Pancreas (tissue), 10 donors: ENCODE data around the gene NFXL1. TPM values are rescaled to one million over a fixed set of nuclear protein-coding genes. Genes with fewer than 3 reads are reported as not detected.

Experiments used
- ATAC-seq, 4 donors: fragments of 200-7000 bp; cut with Tn5 transposase; one replicate each; pipeline versions ENCODE4 v1.8.0 to v1.9.1; 2020; ENCODE audit warnings: mild to moderate bottlenecking in 4 of 4, moderate library complexity in 4 of 4
- DNase-seq, 6 donors: peaks; one replicate each; pipeline ENCODE4 v3.0.0-alpha.2; 2020
- FAIRE-seq: peaks from 2 replicates; lab custom pipeline; 2012; peaks lifted over from hg19 to GRCh38; lab: Jason Lieb, UNC
- H3K27ac ChIP-seq, 4 donors: fragments of 200-600 bp; sonication (generic); 1 replicate in 3 of 4; 2 replicates in 1 of 4; pipeline versions ENCODE4 v1.5.0 to v1.8.0; 2020
- H3K27me3 ChIP-seq, 4 donors: fragments of 200-600 bp; one replicate each; pipeline ENCODE4 v1.8.0; 2021
- H3K36me3 ChIP-seq, 3 donors: fragments of 200-600 bp; sonication (generic) in 1 of 3; one replicate each; pipeline versions ENCODE4 v1.5.0 to v1.8.0; 2020 to 2021
- H3K4me1 ChIP-seq, 3 donors: fragments of 200-600 bp; one replicate each; pipeline ENCODE4 v1.8.0; 2021
- H3K4me3 ChIP-seq, 4 donors: fragments of 200-600 bp; sonication (generic) in 2 of 4; one replicate each; pipeline versions ENCODE4 v1.5.0 to v1.8.0; 2020 to 2021
- H3K9me3 ChIP-seq, 4 donors: fragments of 200-600 bp; one replicate each; pipeline ENCODE4 v1.8.0; 2021
- CTCF ChIP-seq, 4 donors: fragments of 200-600 bp; sonication (generic) in 3 of 4; IDR thresholded peaks; one replicate each; pipeline versions ENCODE4 v1.5.0 to v1.8.0; 2021; ENCODE audit warnings: antibody characterized with exemption in 4 of 4
- WGBS, 2 donors: extraction: QIAGEN DNeasy Blood & Tissue Kit; methylation state at CpG; one replicate each; pipeline ENCODE4 v1.1.7; 2013; 5-methylcytosine and 5-hydroxymethylcytosine counted together
- intact Hi-C, 3 donors: fragments of 100-400 bp; cut with DNase I; formaldehyde crosslinking; loops; one replicate each; pipeline versions ENCODE4 v1.11.1 to v1.14.2; 2022
- polyA plus RNA-seq, 2 donors: library from polyadenylated mRNA; stranded (reverse); fragments of 200-250 nt; gene quantifications; one replicate each; pipeline ENCODE4 v1.2.3, GENCODE V29; 2013
- total RNA-seq, 6 donors: library from RNA; stranded (reverse); fragmentation: NEBNext Ultra II Directional in 4 of 6; extraction: Animal tissue kit (Norgen Biotek cat#: 25700) in 4 of 6; gene quantifications; one replicate each; pipeline versions ENCODE4 v1.2.1 to v1.2.4, GENCODE V29; 2021 to 2023
- donor health status: healthy with polysubstance abuse.
- donor health status: DM: no; HTN: no; CAD: no; lungs with moderate emphysema.
- donor health status: DM: no; HTN: no; CAD: no.
- donor health status: control.
- donor health status: control.
- donor health status: Bipolar disorder and iron deficiency.
- donor health status: DM: yes; HTN: yes; CAD: no.
- donor health status: DM: no; HTN: no; CAD: no.
- donor health status: DM: no; HTN: no; CAD: no.
- donor health status: DM: yes; HTN: yes; CAD: no.

Gene NFXL1
- total and polyA plus RNA-seq, 8 donors, result 7.5 to 11.5 (median 9.7) TPM

- peaks cover 0 to under 1% (median 0%) of the 10 kb centered on the region in 4 donors for H3K27me3 ChIP-seq
- no peak for TF ChIP-seq CTCF (IDR thresholded peaks at IDR 0.05)
- H3K4me3 ChIP-seq, result peak within 1 kb of the TSS; percentile 14 to 58 (median 45)
- FAIRE-seq (no peak), DNase-seq (no peak), ATAC-seq (no peak)
- H3K27ac ChIP-seq, result no peak within 1 kb of the TSS
- 5 to 6% methylated on average over 16 of the region's 16 CpGs for WGBS, 2 donors
- intact Hi-C loops, result loop anchor here in 2 of 3 donors (10.0 kb wide), 3 partner anchors 133 to 163 kb away; no protein-coding TSS in a partner anchor
- no peaks in the 10 kb centered on the region for H3K36me3 ChIP-seq
- peaks cover 0 to 7% (median 5%) of the 10 kb centered on the region in 3 donors for H3K4me1 ChIP-seq
- no peaks in the 10 kb centered on the region for H3K9me3 ChIP-seq
Observed at GRCh38 chr4:47837908-47838294, 76.5 kb downstream of the NFXL1 start, which contains the start of gene CORIN. TSS of gene CORIN (minus strand) at chr4:47838067. CDS start at chr4:47837949, 118 bp downstream.

- TF ChIP-seq CTCF (IDR thresholded peaks at IDR 0.05), result no peak
- intact Hi-C loops, result loop anchor here in 2 of 3 donors (10.0 kb wide), 3 partner anchors 132 to 162 kb away; no protein-coding TSS in a partner anchor
- DNase-seq (peak; percentile 25 to 86 (median 46)), FAIRE-seq (no peak), ATAC-seq (peak; percentile 75 to 86 (median 80))
- Histone ChIP-seq H3K36me3 (no peaks in the 10 kb centered on the region), H3K4me1 (peaks cover 0 to 7% (median 5%) of the 10 kb centered on the region in 3 donors), H3K27ac (no peak overlapping the region), H3K9me3 (no peaks in the 10 kb centered on the region), H3K4me3 (peak overlapping the region; percentile 14 to 58 (median 45)), H3K27me3 (peaks cover 0 to 3% (median 0%) of the 10 kb centered on the region in 4 donors)
- WGBS, 2 donors, result 0 to 1% methylated on average over 50 to 58 of the region's 58 CpGs
Observed at GRCh38 chr4:47837094-47837907, 77.1 kb downstream of the NFXL1 start.

GRCh38 chr4:47836641-47837093 lies 77.7 kb downstream of the NFXL1 start:
- TF ChIP-seq CTCF (IDR thresholded peaks at IDR 0.05), result peak; percentile 16 to 58 (median 52)

GRCh38 chr4:47835494-47835893 lies 78.9 kb downstream of the NFXL1 start:
- intact Hi-C loops, result loop anchor here in 2 of 3 donors (10.0 kb wide), 3 partner anchors 131 to 161 kb away; no protein-coding TSS in a partner anchor
- TF ChIP-seq CTCF (IDR thresholded peaks at IDR 0.05), result no peak

More at GRCh38 chr4:47836641-47837093, 77.7 kb downstream of the NFXL1 start:
- no peaks in the 10 kb centered on the region for H3K9me3 ChIP-seq
- 0% methylated on average over 25 to 27 of the region's 27 CpGs for WGBS, 2 donors
- ATAC-seq (peak; percentile 95 to 98 (median 96)), FAIRE-seq (no peak), DNase-seq (peak; percentile 63 to 93 (median 82))
- H3K4me1 ChIP-seq, result peaks cover 0 to 7% (median 5%) of the 10 kb centered on the region in 3 donors
- H3K27me3 ChIP-seq, result peaks cover 0 to 3% (median 0%) of the 10 kb centered on the region in 4 donors
- peak overlapping the region; percentile 14 to 58 (median 45) for H3K4me3 ChIP-seq
- intact Hi-C loops, result loop anchor here in 2 of 3 donors (10.0 kb wide), 3 partner anchors 132 to 162 kb away; no protein-coding TSS in a partner anchor
- H3K36me3 ChIP-seq, result no peaks in the 10 kb centered on the region
- H3K27ac ChIP-seq, result no peak overlapping the region

More at GRCh38 chr4:47835494-47835893, 78.9 kb downstream of the NFXL1 start:
- no peak for FAIRE-seq
- Histone ChIP-seq H3K9me3 (no peaks in the 10 kb centered on the region), H3K4me3 (no peak overlapping the region), H3K27me3 (peaks cover 0 to 3% (median 0%) of the 10 kb centered on the region in 4 donors), H3K36me3 (no peaks in the 10 kb centered on the region), H3K27ac (no peak overlapping the region), H3K4me1 (peaks cover 0 to 7% (median 5%) of the 10 kb centered on the region in 3 donors)
- WGBS, 2 donors, result 90 to 92% methylated on average over 2 of the region's 2 CpGs
- no peak for DNase-seq
- ATAC-seq, result no peak
